ENCODE results near the gene SH3GL3. TPM values are rescaled to one million over a fixed set of nuclear protein-coding genes. Genes with fewer than 3 reads are reported as not detected.

The SH3GL3 gene
- polyA plus RNA-seq, 1 of the 3 experiments (the other 2 are of a cell fraction), result not detected

DNA sequence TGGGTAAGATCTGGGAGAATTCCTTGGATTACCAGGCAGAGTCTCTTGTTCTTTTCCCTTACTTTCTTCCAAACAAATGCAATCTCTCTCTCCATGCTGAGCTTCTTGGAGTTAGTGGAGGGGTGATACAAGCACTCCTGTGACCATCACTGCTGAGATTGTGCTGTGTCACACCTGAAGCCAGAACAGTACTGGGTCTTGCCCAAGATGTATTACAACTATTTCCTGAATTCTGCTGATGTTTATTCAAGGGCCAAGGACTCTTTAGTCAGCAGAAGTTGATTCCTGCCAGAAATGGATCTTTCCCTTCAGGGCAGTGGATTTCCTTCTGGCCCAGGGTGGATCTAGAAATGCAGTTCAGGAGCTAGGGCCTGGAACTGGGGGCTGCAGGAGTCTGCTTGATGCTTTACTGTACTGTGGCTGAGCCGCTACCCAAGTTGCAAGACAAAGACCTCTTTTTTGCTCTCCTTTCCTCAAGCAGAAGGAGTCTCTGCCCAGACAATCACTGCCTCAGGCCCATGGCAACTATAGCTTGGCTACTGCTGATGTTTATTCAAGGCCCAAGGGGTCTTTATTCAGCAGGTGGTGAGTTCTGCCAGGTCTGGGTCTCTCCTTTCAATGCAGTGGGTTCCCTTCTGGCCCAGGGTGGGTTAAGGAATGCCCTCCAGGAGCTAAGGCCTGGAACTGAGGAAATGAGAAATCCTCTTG is 98.8 kb downstream of the SH3GL3 start:
- H4K20me1 ChIP-seq (ENCODE audit: insufficient read depth), result no peaks in the 10 kb centered on the region
- no peak for DNase-seq
- TF ChIP-seq YY1 (IDR thresholded peaks at IDR 0.05; ENCODE audit: low read depth) (no peak), ZBTB33 (IDR thresholded peaks at IDR 0.05; ENCODE audit: borderline replicate concordance, low read depth) (no peak), GABPA (IDR thresholded peaks at IDR 0.05; ENCODE audit: low read depth) (no peak), TAF1 (IDR thresholded peaks at IDR 0.05; ENCODE audit: borderline replicate concordance, low read depth, low read length) (no peak)
- no peak overlapping the region for H3K27ac ChIP-seq (ENCODE audit: low read depth in 2 of 2, low read length in 1 of 2)
- H3K79me2 ChIP-seq (ENCODE audit: insufficient read depth), result no peaks in the 10 kb centered on the region; the same call in 1 of the 2 replicates
- H2AFZ ChIP-seq (ENCODE audit: low read depth), result no peak overlapping the region
- no peak overlapping the region for H3K4me3 ChIP-seq (ENCODE audit: low read depth in 2 of 2, low read length in 1 of 2)
- no peaks in the 10 kb centered on the region for H3K9me3 ChIP-seq
- no peaks in the 10 kb centered on the region for H3F3A ChIP-seq (replicated peaks; ENCODE audit: insufficient read depth)
- H3K36me3 ChIP-seq (replicated peaks in 1 of 2; ENCODE audit: control insufficient read depth in 1 of 2, insufficient read depth in 2 of 2, low read length in 1 of 2), result no peaks in the 10 kb centered on the region
- no peak overlapping the region for H3K9ac ChIP-seq
- ChIA-PET CTCF (interaction anchor here (0.6 to 1.7 kb wide), 4 partner anchors 13 to 108 kb away, joined by 3 to 6 read pairs (median 4); no protein-coding TSS in a partner anchor), POLR2A (no interaction called here)
- no peaks in the 10 kb centered on the region for H3K4me1 ChIP-seq (ENCODE audit: control insufficient read depth in 1 of 2, insufficient read depth in 2 of 2, low read depth in 1 of 2, low read length in 1 of 2)
- no peak overlapping the region for H3K4me2 ChIP-seq
- 0% methylated on average over 1 of the region's 1 CpG for WGBS (ENCODE audit: low lambda C conversion rate)
- H3K27me3 ChIP-seq (ENCODE audit: insufficient read depth), result no peaks in the 10 kb centered on the region
- no peaks in the 10 kb centered on the region for H3K9me2 ChIP-seq

DNA sequence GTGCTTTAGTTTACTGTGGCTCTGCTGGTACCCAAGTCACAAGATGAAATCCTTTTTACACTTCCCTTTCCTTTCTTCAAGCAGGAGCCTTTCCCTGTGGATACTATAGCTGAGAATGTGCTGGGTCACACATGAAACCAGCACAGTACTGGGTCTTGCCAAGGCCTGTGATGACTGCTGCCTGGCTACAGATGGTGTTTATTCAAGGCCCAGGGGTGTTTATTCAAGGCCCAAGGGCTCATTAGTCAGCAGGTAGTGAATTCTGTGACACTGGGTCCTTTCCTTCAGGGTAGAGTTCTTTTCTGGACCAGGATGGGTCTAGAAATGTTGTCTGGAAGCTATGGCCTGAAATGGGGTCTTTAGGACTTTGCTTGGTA is 99.4 kb downstream of the SH3GL3 start:
- no peak overlapping the region for H3K4me2 ChIP-seq
- H3K9me2 ChIP-seq, result no peaks in the 10 kb centered on the region
- H3K9me3 ChIP-seq, result no peaks in the 10 kb centered on the region
- no peak overlapping the region for H2AFZ ChIP-seq (ENCODE audit: low read depth)
- DNase-seq, result no peak
- no peaks in the 10 kb centered on the region for H3F3A ChIP-seq (replicated peaks; ENCODE audit: insufficient read depth)
- H4K20me1 ChIP-seq (ENCODE audit: insufficient read depth), result no peaks in the 10 kb centered on the region
- no peak overlapping the region for H3K4me3 ChIP-seq (ENCODE audit: low read depth in 2 of 2, low read length in 1 of 2)
- ChIA-PET POLR2A (no interaction called here), CTCF (interaction anchor here (0.6 to 1.7 kb wide), 3 partner anchors 12 to 21 kb away, joined by 3 to 6 read pairs (median 3); no protein-coding TSS in a partner anchor)
- no peaks in the 10 kb centered on the region; the same call in 1 of the 2 replicates for H3K79me2 ChIP-seq (ENCODE audit: insufficient read depth)
- H3K27me3 ChIP-seq (ENCODE audit: insufficient read depth), result no peaks in the 10 kb centered on the region
- H3K4me1 ChIP-seq (ENCODE audit: control insufficient read depth in 1 of 2, insufficient read depth in 2 of 2, low read depth in 1 of 2, low read length in 1 of 2), result no peaks in the 10 kb centered on the region
- H3K36me3 ChIP-seq (replicated peaks in 1 of 2; ENCODE audit: control insufficient read depth in 1 of 2, insufficient read depth in 2 of 2, low read length in 1 of 2), result no peaks in the 10 kb centered on the region
- H3K27ac ChIP-seq (ENCODE audit: low read depth in 2 of 2, low read length in 1 of 2), result no peak overlapping the region
- no peak overlapping the region for H3K9ac ChIP-seq
- no peak for TF ChIP-seq RAD21 (IDR thresholded peaks at IDR 0.05; ENCODE audit: low read length)
- no peak for TF ChIP-seq NFIC (IDR thresholded peaks at IDR 0.05; ENCODE audit: borderline replicate concordance)
- TF ChIP-seq IRF3 (IDR thresholded peaks at IDR 0.05; ENCODE audit: low read depth, low read length), result no peak
- no peak for TF ChIP-seq CHD2 (IDR thresholded peaks at IDR 0.05; ENCODE audit: low read length, partially characterized antibody)
- TF ChIP-seq RCOR1 (IDR thresholded peaks at IDR 0.05; ENCODE audit: low read length), result no peak
- TF ChIP-seq USF2 (IDR thresholded peaks at IDR 0.05; ENCODE audit: borderline replicate concordance, low read depth, low read length), result no peak
- TF ChIP-seq, protein P1, sequence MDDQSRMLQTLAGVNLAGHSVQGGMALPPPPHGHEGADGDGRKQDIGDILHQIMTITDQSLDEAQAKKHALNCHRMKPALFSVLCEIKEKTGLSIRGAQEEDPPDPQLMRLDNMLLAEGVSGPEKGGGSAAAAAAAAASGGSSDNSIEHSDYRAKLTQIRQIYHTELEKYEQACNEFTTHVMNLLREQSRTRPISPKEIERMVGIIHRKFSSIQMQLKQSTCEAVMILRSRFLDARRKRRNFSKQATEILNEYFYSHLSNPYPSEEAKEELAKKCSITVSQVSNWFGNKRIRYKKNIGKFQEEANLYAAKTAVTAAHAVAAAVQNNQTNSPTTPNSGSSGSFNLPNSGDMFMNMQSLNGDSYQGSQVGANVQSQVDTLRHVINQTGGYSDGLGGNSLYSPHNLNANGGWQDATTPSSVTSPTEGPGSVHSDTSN (IDR thresholded peaks at IDR 0.05), result no peak
- TF ChIP-seq, protein P2, sequence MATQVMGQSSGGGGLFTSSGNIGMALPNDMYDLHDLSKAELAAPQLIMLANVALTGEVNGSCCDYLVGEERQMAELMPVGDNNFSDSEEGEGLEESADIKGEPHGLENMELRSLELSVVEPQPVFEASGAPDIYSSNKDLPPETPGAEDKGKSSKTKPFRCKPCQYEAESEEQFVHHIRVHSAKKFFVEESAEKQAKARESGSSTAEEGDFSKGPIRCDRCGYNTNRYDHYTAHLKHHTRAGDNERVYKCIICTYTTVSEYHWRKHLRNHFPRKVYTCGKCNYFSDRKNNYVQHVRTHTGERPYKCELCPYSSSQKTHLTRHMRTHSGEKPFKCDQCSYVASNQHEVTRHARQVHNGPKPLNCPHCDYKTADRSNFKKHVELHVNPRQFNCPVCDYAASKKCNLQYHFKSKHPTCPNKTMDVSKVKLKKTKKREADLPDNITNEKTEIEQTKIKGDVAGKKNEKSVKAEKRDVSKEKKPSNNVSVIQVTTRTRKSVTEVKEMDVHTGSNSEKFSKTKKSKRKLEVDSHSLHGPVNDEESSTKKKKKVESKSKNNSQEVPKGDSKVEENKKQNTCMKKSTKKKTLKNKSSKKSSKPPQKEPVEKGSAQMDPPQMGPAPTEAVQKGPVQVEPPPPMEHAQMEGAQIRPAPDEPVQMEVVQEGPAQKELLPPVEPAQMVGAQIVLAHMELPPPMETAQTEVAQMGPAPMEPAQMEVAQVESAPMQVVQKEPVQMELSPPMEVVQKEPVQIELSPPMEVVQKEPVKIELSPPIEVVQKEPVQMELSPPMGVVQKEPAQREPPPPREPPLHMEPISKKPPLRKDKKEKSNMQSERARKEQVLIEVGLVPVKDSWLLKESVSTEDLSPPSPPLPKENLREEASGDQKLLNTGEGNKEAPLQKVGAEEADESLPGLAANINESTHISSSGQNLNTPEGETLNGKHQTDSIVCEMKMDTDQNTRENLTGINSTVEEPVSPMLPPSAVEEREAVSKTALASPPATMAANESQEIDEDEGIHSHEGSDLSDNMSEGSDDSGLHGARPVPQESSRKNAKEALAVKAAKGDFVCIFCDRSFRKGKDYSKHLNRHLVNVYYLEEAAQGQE (IDR thresholded peaks at IDR 0.05; ENCODE audit: low read depth, low read length), result no peak
- no peak for TF ChIP-seq TAF1 (IDR thresholded peaks at IDR 0.05; ENCODE audit: borderline replicate concordance, low read depth, low read length)
- TF ChIP-seq ZBTB33 (IDR thresholded peaks at IDR 0.05; ENCODE audit: borderline replicate concordance, low read depth), result no peak
- TF ChIP-seq NRF1 (IDR thresholded peaks at IDR 0.05; ENCODE audit: low read depth, low read length), result no peak
- TF ChIP-seq GATA2 (CRISPR knock-in tag; IDR thresholded peaks at IDR 0.05), result no peak
- no peak for TF ChIP-seq FOXM1 (IDR thresholded peaks at IDR 0.05; ENCODE audit: low read depth)

All from SK-N-SH (cell line).